Adrenal gland (tissue), 5 donors: ENCODE results near the gene ARAP3.

Source experiments
- CTCF ChIP-seq, 6 experiments: fragments of 450-650 bp in 4 of 6; fragments of 200-600 bp in 2 of 6; sonication (generic) in 1 of 6; IDR thresholded peaks; 1 replicate in 5 of 6; 2 replicates in 1 of 6; pipeline versions ENCODE4 v1.5.1 to v1.8.0; 2016 to 2021; ENCODE audit warnings: antibody characterized with exemption in 6 of 6, mild to moderate bottlenecking in 2 of 6, moderate library complexity in 1 of 6
- POLR2A ChIP-seq, 2 donors: fragments of 450-650 bp; IDR thresholded peaks; one replicate each; pipeline ENCODE4 v1.6.1; 2017; ENCODE audit warnings: antibody characterized with exemption in 2 of 2, mild to moderate bottlenecking in 2 of 2, moderate library complexity in 1 of 2
- donor health status: DM: no; HTN: no; CAD: no.

- TF ChIP-seq CTCF (IDR thresholded peaks at IDR 0.05) (no peak), POLR2A (IDR thresholded peaks at IDR 0.05) (no peak)
Observed at GRCh38 chr5:141634720-141635119, 47.3 kb downstream of the ARAP3 start.
